Measurements from ENCODE around the gene PZP.

DNA sequence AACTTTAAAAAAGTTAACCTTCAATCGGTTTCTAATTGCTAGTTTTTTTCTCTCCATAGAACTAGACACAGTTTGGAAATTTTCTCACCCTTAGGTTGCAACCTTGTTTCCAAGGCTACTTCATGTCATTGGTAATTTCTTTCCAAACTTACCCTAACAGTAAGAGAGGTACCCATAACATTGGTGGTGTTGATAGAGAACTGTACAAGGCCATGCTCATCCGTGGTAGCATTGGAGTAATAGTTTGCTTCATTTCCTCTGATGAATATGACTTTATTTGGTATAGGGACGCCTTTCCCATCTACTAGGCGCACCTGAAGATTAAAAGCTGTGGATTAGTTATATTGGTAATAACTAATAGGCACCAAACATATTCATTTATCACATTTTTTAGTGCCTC is 104.1 kb downstream of the PZP start:
- TF ChIP-seq ILF3 (IDR thresholded peaks at IDR 0.05; ENCODE audit: borderline replicate concordance) = no peak
- TF ChIP-seq NUFIP1 (IDR thresholded peaks at IDR 0.05; ENCODE audit: partially characterized antibody) = no peak
- TF ChIP-seq CXXC5 (CRISPR knock-in tag; IDR thresholded peaks at IDR 0.05) = no peak
- TF ChIP-seq, protein P1, sequence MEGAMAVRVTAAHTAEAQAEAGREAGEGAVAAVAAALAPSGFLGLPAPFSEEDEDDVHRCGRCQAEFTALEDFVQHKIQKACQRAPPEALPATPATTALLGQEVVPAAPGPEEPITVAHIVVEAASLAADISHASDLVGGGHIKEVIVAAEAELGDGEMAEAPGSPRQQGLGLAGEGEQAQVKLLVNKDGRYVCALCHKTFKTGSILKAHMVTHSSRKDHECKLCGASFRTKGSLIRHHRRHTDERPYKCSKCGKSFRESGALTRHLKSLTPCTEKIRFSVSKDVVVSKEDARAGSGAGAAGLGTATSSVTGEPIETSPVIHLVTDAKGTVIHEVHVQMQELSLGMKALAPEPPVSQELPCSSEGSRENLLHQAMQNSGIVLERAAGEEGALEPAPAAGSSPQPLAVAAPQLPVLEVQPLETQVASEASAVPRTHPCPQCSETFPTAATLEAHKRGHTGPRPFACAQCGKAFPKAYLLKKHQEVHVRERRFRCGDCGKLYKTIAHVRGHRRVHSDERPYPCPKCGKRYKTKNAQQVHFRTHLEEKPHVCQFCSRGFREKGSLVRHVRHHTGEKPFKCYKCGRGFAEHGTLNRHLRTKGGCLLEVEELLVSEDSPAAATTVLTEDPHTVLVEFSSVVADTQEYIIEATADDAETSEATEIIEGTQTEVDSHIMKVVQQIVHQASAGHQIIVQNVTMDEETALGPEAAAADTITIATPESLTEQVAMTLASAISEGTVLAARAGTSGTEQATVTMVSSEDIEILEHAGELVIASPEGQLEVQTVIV (CRISPR knock-in tag; IDR thresholded peaks at IDR 0.05; ENCODE audit: borderline replicate concordance) = no peak
- no peak for TF ChIP-seq SAFB (IDR thresholded peaks at IDR 0.05; ENCODE audit: borderline replicate concordance, low read depth, low read length)
- TF ChIP-seq, protein P2, sequence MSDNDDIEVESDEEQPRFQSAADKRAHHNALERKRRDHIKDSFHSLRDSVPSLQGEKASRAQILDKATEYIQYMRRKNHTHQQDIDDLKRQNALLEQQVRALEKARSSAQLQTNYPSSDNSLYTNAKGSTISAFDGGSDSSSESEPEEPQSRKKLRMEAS (CRISPR knock-in tag; IDR thresholded peaks at IDR 0.05) = no peak
- TF ChIP-seq FOXA1 (IDR thresholded peaks at IDR 0.05; ENCODE audit: borderline replicate concordance) = no peak
- TF ChIP-seq, protein P3, sequence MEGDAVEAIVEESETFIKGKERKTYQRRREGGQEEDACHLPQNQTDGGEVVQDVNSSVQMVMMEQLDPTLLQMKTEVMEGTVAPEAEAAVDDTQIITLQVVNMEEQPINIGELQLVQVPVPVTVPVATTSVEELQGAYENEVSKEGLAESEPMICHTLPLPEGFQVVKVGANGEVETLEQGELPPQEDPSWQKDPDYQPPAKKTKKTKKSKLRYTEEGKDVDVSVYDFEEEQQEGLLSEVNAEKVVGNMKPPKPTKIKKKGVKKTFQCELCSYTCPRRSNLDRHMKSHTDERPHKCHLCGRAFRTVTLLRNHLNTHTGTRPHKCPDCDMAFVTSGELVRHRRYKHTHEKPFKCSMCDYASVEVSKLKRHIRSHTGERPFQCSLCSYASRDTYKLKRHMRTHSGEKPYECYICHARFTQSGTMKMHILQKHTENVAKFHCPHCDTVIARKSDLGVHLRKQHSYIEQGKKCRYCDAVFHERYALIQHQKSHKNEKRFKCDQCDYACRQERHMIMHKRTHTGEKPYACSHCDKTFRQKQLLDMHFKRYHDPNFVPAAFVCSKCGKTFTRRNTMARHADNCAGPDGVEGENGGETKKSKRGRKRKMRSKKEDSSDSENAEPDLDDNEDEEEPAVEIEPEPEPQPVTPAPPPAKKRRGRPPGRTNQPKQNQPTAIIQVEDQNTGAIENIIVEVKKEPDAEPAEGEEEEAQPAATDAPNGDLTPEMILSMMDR (IDR thresholded peaks at IDR 0.05 in 2 of 3, conservative IDR thresholded peaks at IDR 0.05 in 1 of 3; ENCODE audit: insufficient read depth in 2 of 3, low read depth in 1 of 3, low read length in 3 of 3) = no peak
- no peak for TF ChIP-seq TAF1 (IDR thresholded peaks at IDR 0.05; ENCODE audit: control insufficient read depth, extremely low read depth, insufficient read depth, low read length, severe bottlenecking)
